Activated CD4-positive, CD25-positive, alpha-beta regulatory T cell treated with anti-CD3 and anti-CD28 coated beads, Interleukin-2, amount 50 U/mL, for 16 hours (primary cell): ENCODE data around the gene SLC22A14.
"Not testable (repeated sequence)": the region's sequence is repeated elsewhere in the genome, so short reads cannot be mapped to it uniquely, and the experiment has no call there.

Source experiments
- DNase-seq: peaks from one replicate; pipeline ENCODE4 v3.0.0-alpha.2; 2020; ENCODE audit warnings: low read depth, low spot score

The SLC22A14 gene

DNA sequence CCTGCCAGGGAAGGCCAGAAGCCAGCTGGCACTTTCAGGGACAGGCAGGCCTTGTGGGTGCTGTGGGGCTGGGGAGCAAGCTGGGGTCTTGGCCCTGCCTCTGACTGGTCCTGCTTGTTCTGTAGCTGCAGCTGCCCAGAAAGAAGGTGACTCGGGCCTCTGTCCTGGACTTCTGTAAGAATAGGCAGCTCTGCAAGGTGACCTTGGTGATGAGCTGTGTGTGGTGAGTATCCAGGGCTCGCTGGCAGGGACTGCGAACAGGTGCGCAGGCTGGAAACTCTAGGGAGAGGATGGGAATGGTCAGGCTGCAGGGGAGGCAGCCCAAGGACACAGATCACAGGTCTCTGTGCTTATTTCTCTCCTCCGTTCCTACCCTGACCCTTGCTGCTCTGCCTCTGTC lies 31.2 kb downstream of the SLC22A14 start:
- DNase-seq = no peak

DNA sequence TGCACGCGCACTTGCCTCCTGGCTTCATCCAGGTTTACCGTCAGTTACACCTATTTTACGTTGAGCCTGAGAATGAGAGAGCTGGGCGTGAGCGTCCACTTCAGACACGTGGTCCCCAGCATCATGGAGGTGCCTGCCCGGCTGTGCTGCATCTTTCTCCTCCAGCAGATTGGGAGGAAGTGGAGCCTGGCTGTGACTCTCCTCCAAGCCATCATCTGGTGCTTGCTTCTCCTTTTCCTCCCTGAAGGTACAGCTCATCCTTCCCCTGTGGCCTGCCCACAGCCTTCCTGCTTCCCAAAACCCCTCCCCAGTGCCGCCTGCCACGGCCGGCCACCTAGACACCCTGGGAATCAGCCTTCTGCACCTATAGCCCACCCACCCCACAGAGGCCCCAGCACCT lies 31.6 kb downstream of the SLC22A14 start:
- DNase-seq = no peak

DNA sequence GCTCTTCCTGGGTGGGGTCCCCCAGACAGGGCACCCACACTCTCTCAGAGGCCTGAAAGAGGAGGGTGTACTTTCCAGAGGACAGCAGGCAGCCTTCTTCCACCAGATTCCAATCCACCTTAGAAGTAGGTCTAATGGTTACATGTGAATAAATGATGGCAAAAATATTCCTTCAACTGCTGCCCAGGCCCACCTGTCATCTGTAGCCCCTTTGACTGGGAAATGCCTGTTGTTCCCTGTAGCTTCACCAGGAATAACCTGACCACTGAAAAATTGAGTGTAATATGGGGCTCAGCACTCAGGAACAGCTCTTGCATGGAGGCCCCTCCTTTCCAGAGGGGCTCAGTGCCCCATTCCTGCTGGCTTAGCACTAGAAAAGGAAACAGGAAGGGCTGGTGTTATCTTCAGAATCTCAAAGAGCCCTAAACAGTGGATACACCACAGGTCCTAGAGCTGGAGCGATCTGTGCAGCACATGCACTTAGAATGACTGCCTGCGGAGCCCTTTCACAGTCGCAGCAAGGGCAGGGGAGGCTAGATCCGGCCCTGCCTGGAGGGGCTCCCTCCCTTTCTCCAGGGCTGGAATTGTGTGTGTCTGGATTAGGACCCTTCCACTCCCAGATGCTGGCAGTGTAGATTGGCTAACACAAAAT lies 32.1 kb downstream of the SLC22A14 start:
- DNase-seq = no peak

DNA sequence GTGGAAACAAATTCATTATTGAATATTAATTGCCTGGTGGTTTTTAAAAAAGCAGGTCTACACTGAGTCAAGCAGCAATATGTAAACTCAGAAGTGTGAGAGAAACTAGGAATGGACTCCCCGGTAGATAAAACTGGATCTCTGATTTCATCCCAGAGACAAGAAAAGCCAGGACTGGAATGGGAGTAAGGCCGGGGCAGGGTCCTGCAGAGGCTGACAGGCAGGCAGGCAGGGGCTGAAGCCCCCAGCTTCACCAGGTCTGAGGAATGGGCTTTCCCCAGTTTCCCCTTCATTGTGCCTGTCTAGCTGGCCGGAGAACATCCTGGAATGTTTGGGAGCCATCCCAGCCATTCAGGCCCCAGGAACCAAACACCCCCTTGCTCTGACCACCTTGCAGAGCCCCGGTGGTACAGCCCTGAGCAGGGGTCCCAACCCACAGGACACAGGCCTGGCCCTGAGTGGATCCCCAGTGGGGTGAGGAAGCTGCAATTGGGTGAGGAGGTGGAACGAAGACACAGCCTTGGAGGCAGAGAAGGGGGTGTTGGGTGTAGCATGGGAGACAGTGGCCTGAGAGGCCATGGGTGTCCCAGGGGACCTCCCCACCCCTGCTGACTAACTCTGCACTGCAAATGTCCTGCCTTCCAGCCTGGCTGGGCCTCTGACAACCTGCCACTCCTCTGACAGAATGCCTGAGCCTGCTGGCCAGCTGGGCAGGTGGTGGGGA lies 32.8 kb downstream of the SLC22A14 start:
- no peak for DNase-seq

DNA sequence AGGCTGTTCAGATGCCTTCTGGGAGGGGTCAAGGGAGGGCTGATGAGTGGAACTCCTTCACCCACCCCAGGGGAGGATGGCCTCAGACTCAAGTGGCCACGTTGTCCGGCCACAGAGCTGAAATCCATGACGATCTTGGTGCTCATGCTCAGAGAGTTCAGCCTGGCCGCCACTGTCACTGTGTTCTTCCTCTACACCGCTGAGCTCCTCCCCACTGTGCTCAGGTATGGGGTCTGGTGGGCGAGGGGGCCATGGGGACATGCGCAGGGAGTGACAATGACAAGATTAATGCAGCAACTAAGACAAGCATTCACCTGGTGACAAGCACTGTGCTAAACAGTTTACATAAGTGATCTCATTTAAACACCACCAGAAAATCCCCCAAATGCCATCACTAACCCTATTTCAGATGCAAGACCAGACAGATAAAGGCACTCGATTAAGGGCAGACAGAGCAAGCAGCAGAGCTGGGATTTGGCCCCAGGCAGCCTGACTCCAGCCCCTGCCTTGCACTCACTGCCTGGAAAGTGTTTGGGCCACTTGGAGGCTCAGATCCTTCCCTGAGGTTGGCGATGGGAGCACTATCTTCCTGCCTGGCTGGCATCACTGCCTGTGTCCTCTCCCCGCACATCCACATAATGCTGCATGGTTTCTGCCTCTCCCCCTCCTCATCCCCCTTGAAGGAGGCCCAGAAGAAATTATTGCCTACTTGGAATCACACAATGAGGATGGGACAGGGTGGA lies 33.6 kb downstream of the SLC22A14 start:
- no peak for DNase-seq

DNA sequence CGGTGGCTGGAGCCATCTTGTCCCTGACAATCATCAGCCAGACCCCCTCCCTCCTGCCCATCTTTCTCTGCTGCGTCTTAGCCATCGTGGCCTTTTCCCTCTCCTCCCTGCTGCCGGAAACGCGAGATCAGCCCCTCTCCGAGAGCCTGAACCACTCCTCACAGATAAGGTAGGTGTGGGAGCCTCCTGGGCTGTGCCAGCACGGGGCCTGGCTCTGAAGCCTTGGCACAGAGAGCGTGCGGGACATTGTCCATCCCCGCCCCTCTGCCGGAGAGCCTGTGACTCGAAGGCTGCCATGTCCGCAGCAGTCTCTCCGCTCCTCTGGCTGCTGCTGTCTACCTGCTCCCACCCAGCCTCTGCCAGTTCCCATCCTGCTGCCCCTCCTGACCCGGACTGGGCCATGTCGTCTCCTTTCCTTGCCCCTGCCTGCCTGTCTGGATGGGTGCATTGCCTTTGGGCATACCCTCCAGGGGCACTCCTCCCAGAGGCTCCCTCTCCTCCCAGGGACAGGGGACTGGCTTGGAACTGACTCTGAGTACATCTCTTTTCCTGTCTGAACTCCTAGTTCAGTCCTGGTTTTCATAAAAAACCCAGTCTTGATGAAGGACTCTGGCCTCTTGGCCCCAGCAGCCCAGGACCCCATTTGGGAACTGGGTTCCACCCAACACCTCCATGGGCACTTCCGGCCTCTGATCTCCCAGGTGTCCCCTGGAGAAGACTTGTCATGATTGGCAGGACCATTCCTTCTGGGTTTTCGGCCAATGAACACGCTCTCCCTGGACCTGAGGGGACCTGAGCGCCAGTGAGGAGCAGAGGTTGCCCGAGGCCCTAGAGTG lies 34.5 kb downstream of the SLC22A14 start:
- DNase-seq = no peak

DNA sequence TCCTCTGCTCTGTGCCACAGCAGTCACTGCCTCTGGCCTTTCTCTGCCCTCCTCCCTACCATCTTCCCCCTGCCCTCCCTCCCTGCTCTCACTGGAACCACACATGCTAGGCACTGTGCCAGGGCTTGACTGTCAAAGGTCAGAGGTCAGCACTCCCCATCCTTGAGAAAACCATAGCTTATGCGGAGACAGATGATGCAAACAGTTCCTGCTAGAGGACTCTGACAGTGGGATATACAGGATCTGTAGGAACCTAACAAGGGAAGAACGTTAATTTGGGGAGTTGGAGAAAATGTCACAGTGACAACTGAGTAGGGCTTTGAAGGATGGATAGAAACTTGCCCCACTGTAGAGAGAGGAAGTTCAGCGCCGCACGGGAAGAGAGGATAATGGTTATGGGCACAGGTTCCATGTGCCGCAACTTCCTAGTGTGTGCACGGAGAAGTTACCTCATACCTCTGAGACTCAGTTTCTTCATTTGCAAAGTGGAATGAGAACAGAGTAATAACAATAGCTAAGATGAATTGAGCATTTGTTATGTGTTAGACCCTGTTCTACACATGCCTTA lies 35.2 kb downstream of the SLC22A14 start:
- no peak for DNase-seq

DNA sequence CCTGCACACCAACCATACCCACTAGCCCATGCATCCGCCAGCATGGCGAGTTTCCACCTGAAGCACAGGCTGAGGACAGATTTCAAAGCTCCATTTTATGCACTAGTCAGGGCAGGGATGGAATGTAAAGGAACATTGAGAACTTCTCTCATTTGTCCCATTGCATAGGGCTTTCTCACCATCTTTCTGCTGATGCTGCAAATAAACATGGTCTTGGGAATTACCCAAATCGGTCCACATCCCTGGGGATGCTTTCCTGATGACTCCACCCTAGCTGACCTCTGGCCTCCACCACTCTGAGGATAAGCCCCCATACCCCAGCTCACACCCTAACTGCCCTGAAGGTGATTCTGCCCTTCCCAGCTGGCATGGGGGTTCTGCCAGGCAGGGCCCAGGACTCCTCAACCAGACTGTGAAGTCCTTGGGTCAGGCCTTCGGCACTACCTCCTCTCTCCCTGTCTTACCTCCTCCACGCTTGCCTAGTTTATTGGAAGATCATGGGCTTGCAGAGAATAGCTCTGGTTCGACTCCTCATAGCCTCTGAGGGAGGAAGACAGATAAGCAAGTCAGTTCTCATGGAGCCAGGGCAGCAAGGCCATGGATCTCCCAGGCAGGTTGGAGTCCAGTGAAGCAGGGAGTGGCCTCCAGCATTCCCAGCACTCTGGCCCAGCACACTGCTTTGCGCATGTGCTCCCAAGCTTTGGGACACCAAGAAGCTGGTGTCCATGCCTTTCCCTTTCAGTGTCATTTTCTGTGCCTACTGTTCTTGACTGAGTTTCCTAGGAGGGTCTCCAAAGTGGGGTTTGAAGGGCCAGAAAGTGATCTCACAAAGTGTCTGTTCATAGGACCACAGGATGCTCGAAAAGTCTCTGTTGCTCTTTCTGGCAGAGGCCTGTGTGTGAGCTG lies 36.9 kb downstream of the SLC22A14 start:
- DNase-seq = no peak

DNA sequence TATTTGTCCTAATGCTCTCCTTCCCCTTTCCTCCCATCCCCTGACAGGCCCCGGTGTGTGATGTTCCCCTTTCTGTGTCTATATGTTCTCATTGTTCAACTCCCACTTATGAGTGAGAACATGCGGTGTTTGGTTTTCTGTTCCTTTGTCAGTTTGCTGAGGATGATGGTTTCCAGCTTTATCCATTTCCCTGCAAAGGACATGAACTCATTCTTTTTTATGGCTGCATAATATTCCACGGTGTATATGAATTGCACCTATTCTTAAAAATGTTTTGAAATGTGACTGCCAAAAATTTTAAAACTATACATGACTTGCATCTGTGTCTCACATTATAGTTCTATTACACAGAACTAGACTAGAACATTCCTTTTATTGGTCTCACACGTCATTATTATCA lies 38.5 kb downstream of the SLC22A14 start:
- DNase-seq = not testable (repeated sequence)

DNA sequence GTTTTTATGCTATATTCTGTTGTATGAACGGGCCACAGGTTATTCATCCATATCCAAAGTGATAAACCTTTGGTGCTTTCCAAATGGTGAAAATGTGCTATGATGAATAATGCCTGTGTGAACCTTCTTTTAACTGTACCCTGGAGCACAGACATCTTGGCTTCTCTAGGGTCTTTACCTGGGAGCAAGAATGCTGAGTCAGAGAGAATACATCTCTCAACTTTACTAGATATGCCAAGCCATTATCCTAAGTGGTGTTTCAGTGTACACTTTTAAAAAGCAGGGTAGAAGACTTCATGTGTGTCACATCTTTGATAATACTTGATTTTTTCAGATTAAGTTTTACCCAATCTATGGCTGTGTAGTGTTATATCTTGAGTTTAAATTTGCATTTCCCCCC lies 41.0 kb downstream of the SLC22A14 start:
- no peak for DNase-seq

DNA sequence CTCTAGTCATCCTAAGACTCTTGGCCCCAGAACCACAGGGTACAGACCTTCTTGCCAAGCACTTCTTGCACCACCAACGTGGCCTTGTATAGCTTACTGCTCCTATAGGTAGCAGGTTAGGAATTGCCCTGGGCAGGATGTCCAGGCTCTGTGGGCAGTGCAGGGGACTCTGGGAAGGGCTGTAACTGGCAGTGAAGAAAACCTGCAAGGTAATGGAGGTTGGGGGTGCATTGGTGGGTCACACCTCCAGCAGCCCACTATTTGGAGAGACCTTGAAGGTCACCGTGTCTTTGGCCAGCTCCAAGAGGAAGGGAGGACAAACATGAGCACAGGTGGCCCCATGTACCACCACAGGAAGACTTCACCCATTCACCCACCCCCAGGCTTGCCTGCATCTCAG lies 43.2 kb downstream of the SLC22A14 start:
- DNase-seq = no peak

DNA sequence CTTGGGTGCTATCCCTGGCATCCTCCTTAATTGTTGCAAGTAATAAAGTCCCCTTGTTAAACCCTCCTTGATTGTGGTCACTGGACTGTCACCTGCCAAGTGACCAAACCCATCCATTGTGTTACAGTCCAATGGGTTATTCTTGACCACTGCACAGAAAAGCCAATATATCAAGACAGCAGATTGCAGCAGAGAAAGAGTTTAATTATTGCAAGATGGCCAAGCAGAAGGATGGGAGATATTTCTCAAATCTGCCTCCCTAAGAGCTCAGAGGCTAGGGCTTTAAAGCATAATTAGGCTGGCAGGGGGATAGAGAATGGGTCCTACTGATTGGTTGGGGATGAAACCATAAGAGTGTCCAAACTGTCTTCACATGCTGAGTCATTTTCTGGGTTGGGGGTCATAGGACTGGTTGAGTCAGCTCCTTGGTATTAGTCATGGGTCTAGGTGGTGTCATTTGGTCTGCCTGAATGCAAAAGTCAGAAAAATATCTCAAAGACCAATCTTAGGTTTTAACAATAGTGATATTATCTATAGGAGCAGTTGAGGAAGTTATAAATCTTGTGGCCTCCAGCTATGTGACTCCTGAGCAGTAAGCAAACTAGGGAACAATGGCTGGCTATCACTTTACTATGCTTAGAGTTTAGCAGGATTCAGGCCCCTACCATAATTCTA lies 45.4 kb downstream of the SLC22A14 start:
- DNase-seq = no peak

DNA sequence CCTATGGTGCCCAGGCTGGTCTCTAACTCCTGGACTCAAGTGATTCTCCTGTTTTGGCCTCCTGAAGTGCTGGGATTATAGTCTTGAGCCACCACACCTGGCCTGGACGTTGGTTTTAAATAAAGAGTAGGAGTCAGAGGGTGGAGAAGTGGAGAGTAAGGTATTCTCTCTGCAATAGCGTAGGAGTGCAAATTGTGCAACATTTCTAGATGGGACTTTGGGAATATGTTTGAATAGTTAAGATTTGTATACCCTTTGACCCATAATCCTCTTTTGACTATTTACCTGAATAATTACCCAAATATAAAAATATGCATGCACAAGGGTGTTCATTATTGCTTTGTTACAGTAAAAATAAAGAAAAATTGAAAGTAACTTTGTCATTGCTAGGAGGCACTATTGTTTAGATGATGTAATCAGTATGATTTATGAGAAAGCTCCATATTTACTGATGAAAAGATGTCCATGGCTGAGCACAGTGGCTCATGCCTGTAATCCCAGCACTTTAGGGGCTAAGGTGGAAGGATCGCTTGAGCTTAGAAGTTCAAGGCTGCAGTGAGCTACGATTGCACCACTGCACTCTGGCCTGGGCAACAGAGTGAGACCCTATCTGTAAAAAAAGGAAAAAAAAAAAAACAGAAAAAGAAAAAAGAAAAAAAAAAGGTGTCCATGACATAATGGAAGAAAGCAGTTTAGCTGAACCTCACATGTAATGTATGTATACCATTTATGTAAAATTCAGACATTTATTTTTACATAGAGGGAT lies 49.3 kb downstream of the SLC22A14 start:
- DNase-seq = no peak

DNA sequence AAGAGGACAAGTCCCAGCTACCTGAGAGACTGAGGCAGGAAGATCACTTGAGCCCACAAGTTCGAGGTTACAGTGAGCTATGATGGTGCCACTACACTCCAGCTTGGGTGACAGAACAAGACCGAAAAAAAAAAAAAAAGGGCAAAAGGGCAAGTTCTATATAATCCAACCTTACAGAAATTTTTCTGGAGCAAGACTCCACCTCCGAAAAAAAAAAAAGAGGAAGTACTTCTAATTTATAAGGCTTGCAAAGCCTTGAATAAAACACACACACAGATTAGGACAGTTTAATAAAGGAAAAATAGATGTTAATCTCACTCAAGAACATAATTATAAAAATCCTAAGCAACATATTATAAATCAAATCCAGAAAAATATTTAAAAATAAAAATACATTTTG lies 50.1 kb downstream of the SLC22A14 start:
- no peak for DNase-seq

DNA sequence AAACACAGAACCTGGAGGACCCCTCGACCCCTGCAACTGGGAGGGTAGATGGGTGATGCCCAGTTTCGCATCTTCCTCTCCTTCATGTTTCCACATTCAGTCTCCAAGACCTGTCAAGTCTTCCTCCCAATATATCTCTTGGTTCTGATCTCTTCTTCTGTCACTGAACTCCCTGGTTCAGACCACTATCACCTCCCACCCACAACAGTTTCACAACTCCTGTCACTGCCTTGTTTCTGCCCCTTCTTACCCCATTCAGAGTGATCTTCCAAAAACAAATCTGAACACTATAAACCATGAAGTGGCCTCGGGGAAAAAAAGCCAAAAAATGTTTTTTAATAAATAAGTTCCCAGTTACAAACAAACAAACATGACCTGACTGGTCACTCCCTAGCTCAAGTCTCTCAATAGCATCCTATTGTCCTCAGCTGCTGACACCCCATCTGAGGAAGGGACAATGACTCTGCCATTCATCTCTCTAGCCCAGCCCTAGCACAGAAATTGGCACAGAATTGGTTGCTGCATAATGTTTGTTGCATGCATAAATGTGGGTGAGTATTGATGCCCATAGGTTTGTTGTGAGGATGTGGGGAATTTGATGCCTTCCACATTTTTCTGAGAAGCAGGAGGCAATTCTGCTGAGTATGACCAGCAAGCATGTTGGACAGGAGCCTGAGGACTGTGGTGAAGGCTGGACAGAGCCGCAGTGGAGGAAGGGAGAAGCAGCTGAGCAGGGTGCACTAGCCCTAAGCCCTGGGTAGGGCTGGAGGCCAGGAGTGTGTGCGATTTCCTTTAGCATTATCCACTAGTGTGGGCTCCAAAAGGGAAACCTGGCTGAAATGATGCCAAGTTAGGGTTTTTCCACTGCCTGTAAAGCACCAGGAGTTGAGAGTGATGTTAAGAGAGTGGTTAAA lies 52.3 kb downstream of the SLC22A14 start:
- no peak for DNase-seq

DNA sequence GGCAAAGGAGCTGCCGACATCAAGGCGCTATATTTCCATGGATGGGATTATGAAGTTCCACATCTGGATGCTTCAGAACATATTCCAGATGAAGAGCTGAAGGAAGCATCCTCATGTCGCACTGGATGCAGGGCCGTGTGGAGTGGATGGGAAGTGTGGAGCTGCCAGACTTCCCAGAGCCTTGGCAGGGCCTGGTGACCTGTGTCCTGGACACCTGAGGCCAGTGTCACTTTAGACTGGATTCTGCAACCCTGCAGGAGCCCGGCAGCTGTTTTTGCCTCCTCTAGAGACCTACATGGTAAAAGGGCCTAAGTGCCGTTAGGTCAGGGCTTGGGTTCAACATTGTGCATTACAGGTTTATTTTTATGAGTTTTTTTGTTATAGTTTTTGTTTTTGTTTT lies 53.2 kb downstream of the SLC22A14 start:
- DNase-seq = no peak

DNA sequence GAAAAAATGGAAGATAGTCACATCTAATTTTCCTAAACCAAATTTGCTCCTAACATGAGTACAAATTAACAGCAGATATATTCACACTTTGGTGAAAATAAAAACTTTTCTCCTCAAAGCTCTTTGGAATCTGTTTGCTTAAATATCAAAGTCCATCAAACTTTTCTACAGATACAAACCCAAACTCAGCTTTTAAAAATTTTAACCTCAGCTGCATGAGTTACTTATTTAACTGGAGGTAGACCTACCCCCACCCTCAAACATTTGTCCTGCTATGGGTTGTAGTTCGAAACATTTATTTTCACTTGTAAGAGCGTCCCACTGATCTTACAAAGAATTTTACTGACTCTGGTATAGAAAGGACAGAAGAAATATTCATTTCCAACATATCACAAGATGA lies 55.6 kb downstream of the SLC22A14 start:
- no peak for DNase-seq
